ENCODE measurements around the gene PREX1. TPM values are rescaled to one million over a fixed set of nuclear protein-coding genes. Genes with fewer than 3 reads are reported as not detected.

The PREX1 gene
- polyA plus RNA-seq, 12 donors: 14.1 to 28.3 (median 19.9) TPM; not detected in 1

GRCh38 chr20:48702455-48702913 lies 125.3 kb downstream of the PREX1 start:
- no peak for DNase-seq

- DNase-seq: no peak
Observed at GRCh38 chr20:48701702-48702101, 126.1 kb downstream of the PREX1 start.

DNA sequence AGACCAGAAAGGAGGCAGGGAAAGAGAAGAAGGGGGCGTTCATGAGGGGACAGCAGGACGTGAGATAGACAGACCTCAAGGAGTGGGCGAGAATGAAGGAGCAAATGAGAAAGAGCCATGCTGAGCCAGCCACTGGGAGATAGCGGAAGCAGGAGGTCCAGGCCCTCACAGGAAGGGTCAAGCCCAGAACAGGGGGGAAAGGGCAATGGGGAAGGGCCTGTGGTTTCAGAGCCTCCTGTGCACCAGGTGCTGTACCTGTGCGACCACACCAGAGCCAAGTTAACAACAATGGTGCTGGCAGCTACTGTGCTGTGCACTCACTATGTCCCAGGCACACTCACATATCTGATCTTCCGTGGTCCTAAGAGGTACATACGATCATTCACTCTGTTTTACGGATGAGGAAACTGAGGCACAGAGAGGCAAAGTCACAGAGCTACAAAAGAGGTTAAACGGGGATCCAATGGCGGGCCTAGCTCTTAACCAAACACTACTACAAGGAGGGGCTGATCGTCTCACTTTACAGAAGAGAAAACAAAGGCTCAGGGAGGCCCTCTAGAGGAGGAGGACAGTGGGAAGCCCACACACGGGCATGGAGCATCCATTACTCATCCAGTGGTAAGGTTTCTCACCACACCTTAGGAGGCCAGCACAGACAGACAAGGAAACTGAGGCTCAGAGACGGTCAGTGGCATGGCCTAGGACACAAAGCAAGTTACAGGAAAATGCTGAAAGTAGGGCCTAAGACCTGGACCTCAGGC lies 129.1 kb downstream of the PREX1 start:
- no peak for DNase-seq

- no peak for DNase-seq
Observed at GRCh38 chr20:48697845-48698491, 129.8 kb downstream of the PREX1 start.

DNA sequence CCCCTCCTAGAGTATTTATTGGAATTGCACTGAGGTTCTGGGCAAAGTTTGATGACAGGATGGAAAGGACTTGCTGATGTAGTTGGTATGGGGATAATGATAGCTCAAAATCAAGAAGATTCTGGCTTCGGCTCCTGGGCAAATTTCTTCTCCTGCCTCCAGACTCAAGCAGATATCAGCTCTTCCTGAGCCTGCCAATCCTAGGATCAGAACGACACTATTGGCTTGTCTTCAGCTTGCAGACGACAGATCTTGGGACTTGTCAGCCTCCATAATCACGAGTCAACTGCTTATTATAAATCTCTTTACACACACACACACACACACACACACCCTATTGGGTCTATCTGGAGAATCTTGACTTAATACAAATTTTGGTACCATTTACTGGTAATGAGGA lies 131.1 kb downstream of the PREX1 start:
- DNase-seq: no peak

- no peak for DNase-seq
Observed at GRCh38 chr20:48695738-48696137, 132.1 kb downstream of the PREX1 start.

GRCh38 chr20:48695255-48695654 lies 132.5 kb downstream of the PREX1 start:
- no peak for DNase-seq

DNA sequence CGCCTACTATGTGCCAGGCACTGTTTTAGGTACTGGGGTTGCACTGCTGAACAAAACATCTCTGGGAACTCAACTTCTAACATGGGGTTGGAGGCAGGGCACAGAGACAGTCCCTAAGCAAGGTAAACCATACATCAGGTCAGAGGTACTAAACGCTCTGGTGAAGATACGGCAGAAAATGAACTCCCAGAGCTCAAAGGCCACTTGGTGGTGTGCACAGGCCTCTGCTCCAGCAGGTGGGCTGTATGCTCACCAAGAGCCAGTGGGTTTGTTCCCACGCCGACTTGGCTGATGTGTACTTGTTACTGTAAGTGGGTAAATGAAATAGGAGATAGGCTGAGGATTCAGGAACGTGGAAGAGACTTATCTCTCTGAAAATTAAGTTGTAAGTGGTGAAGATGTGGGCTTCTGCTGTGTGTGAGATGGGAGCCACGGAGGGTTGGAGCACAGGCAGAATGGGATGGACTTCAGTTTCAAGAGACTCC lies 133.4 kb downstream of the PREX1 start:
- no peak for DNase-seq

- no peak for DNase-seq
Observed at GRCh38 chr20:48691523-48691922, 136.3 kb downstream of the PREX1 start.

DNA sequence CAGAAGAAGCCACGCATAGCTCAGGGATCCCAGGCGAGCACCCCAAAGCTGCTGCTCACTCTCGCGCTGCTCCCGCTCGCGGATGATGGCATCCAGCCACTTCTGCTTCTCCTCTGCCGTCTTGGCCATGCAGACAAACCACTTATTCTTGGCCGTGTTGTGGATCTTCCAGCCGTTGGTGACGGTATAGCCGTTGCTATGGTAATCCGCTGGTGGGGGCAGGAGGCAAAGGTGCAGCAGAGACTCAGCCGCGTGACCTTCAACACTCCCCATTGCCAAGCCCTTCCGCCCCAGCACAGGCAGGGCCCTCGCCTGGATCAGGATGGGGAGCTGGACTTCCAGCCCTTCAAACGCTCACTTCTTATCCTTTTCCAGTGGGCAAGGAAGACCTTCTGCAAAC lies 136.9 kb downstream of the PREX1 start:
- DNase-seq: no peak

DNA sequence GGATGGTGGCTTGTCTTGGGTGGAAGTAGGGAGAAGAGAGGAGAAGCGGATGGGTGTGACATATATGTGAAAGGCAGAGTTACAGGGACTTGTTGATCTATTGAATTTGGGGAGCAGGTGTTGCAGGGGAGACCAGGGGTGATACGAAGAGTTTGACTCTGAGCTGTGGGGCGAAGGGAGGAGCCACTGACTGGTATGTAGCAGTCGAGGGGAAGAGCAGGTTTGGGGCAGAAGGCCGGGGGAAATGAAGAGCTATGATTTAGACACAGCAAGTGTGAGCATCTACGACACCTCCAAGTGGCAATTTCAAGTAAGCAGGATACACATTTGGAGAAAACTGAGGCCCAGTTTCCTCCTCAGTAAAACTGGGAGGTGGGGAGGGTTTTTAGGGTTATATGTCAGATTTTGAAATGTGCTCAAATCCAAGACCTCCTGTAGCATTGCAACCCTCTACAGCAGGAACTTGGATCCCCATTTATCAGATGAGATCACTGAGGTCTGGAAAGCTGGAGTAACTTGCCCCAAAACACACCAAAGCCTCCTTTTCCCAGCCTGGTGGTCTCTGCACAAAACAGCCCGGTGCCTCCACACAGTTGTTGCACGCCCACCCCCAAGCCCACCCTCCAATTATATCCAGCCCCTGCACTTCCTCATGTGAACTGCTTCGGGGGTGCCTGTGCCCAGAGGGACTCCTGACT lies 137.8 kb downstream of the PREX1 start:
- no peak for DNase-seq

DNA sequence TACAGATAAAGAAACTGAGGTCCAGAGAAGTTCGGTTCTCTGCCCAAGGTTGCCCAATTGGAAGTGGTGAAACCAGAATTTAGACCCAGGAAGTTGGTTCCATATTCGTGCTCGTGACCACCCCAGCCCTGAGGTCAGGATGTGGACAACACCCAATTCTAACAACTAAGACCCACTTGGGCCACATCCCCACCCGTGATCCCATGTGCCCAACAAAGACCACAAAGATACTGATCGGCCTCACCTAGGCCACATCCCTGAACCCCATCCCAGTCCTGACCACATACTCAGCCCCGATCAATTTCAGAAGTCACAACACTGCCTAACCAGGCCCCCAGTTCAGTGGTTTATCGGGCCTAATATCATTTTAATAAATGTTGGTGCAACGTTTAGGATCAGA lies 138.4 kb downstream of the PREX1 start:
- no peak for DNase-seq

GRCh38 chr20:48688579-48688978 lies 139.2 kb downstream of the PREX1 start:
- DNase-seq: no peak

DNA sequence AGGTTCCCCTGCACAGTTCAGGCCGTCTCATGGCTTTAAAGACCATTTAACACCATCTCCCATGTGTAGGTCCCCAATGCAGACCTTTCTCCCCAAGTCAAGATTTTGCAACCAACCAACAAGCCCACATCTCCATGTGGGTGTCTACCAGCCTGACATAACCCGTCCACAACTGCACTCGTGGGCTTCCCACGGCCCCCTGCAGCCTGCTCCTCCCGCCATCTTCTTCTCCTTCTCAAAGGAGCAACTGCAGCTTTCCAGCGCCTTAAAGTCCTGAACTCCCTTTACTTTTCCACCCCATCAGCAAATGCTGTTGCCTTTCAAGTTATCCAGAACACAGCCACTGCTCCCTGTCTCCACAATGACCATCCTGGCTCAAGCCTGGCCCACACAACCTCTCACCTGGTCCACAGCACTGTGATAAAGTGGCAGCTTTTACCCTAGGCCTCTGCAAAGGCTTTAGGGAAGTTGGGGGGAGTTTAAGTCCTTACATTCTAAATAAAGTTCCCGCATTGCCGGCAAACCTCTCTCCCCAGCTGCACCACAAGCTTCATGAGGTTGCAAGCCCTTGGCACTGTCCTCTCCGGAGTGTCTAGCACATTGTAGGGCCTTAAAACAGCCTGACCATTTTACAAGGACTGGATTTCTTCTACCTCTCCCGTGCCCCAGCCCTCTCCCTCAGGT lies 140.5 kb downstream of the PREX1 start:
- DNase-seq: no peak

DNA sequence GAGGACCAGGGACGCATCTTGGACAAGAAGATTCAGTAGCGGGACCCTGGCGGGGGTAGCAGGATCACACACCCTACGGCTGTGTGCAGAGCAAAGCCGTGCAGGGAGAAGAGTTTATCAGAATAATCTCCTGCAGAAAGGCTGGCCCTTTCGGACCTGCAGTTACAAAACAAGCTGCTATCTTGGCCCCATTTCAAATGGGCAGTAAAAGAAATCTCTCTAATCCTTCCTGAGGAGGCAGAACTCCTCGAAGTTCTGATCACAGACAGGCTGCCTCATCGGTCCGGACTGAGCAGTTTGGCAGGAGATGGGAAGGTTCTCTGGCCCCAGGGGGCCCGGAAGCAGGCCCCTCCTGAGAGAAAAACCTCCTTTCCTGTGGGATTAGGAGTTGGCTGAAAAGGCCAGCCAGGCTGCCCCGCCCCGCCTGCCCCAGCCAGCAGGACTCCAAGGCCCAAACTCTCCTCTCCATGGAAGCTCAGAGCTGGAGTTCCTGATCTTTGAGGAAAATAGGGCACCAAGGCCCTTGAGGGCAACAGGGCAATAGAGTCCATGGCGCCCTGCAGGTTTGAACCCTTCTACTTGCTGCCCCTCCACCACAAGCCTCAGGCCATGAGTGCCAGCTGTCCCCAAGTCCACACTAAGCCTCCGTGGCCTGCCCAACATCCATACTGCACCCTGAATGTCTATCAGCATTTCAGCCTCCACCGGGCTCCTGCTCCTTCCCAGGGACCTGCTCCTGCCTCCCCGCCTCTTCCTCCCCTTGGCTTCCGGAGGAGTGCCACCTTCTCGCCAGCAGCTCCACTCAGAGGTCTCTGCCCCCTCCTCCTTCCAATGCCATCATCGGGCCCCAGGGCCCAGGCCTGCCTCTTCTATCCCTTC lies 141.3 kb downstream of the PREX1 start:
- DNase-seq: no peak

GRCh38 chr20:48685300-48685699 lies 142.5 kb downstream of the PREX1 start:
- DNase-seq: no peak

GRCh38 chr20:48684501-48685041 lies 143.2 kb downstream of the PREX1 start:
- DNase-seq: no peak

DNA sequence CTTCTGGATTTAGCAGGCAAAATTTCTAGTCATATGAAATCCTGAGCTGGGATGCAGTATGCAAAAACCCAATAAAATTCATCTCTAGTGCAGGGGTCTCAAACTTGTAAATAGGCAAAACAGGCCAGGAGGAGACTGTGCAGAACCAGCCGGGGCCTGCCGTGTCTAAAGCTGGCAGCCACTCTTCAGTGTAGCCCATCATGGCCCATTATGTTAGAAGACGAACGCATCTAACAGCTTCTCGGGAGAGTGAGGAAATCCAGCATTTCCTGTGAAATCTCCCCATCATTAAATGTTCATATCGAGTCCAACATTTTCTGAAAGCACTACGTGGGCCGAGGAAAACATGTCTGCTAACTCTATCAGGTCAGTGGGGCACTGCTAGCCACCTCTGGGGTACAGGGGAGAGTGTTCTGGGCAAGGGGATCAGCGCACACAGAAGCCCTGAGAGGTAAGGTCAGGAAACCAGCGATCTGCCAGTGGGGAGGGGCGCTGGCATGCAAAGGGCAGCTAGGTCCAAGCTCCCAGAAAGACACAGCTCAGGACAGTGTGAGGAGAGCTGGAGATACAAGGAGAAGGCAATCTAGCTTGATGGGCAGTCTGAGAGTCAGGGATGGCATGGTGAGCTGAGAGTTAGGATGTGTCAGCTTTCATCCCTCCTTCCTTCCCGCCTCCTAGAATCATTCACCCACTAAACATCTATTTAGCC lies 144.2 kb downstream of the PREX1 start:
- no peak for DNase-seq

DNA sequence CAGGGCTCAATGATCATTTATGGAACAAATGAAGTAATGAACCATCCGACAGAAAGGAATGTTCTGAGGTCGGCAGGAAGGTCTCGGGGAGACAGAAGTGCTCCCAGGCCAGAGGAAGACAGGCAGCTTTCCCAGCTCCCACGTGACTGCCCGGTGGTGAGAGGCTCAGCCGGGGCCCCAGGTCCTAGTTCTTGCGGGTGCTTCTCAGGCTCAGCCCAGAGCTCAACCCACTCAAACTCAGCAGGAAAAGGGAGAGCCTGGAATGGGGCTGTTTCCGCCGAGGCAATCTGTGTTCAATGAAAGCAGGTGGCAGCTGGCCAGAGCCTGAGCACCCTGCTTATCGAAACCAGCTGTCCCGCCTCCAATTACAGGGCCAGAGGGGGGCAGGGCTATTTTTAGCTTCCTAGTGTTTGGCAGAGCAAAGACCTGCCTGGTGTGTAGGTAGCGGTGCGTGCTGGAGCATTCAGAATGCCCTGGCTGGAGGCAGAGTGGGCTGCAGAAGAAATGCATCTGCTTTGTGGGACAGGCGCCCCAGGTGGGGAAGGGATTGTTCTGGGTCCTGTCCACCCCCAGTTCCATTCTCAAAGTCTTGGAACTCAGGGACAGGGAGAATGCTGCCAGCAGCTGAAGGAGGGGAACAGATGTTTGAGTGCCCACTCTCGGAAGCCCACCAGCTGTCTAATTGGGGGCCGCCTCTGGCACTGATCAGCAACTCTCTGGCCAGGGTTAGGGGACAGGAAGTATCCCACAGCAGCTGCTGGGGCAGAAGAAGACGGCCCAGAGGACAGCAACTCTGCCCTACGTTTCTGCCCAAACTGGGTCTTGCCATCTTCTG lies 145.1 kb downstream of the PREX1 start:
- peak; percentile 86 for DNase-seq

All from muscle of arm (tissue), 12 donors.